Right lobe of liver (tissue), 4 donors: Measurements from ENCODE around the gene H2BW1.

Experiments used
- POLR2A ChIP-seq: fragments of 450-650 bp; IDR thresholded peaks from one replicate; pipeline ENCODE4 v1.6.1; 2017; ENCODE audit warnings: antibody characterized with exemption, mild to moderate bottlenecking
- TF ChIP-seq, protein P1 (sequence below), 4 donors: fragments of 200-600 bp in 3 of 4; fragments of 450-650 bp in 1 of 4; IDR thresholded peaks; one replicate each; pipeline versions ENCODE4 v1.5.1 to v1.8.0; 2016 to 2022; ENCODE audit warnings: antibody characterized with exemption in 4 of 4, mild to moderate bottlenecking in 2 of 4
- donor health status: DM: no; HTN: no; CAD: no.
- donor health status: DM: no; HTN: no; CAD: no.
- donor health status: DM: no; HTN: yes; CAD: no.

DNA sequence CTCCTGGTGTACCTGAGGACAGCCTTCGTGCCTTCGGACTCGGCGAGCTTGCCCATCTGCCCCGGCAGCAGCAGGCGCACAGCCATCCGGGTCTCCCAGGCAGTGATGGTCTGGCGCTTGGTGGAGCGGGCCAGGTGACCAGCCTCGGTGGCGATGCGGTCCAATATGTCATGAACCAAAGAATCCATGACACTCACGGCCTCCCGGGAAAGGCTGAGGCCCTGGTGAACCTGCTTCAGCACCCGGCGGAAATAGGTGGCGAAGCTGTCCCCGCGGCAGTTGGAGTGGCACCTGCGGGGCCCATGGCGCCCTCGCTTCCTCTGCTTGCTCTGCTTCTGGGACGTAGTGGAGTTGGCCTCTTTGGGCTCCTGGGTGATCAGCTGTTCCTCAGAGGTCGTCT is 350 bp downstream of the H2BW1 start:
- TF ChIP-seq, protein P1, sequence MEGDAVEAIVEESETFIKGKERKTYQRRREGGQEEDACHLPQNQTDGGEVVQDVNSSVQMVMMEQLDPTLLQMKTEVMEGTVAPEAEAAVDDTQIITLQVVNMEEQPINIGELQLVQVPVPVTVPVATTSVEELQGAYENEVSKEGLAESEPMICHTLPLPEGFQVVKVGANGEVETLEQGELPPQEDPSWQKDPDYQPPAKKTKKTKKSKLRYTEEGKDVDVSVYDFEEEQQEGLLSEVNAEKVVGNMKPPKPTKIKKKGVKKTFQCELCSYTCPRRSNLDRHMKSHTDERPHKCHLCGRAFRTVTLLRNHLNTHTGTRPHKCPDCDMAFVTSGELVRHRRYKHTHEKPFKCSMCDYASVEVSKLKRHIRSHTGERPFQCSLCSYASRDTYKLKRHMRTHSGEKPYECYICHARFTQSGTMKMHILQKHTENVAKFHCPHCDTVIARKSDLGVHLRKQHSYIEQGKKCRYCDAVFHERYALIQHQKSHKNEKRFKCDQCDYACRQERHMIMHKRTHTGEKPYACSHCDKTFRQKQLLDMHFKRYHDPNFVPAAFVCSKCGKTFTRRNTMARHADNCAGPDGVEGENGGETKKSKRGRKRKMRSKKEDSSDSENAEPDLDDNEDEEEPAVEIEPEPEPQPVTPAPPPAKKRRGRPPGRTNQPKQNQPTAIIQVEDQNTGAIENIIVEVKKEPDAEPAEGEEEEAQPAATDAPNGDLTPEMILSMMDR (IDR thresholded peaks at IDR 0.05): no peak
- no peak for TF ChIP-seq POLR2A
